H1 (cell line): Measurements from ENCODE around the gene FHIT. TPM values are rescaled to one million over a fixed set of nuclear protein-coding genes. Genes with fewer than 3 reads are reported as not detected.

Experiments
- CTCF ChIA-PET: fragments of 300-600 bp; sonication (Branson Sonifier 250); formaldehyde crosslinking; loops from one replicate; lab custom pipeline; 2021; ENCODE audit not compliant: partially characterized antibody; lab: Charles Lee
- POLR2A ChIA-PET: fragments of 300-600 bp; sonication (Branson Sonifier 250); formaldehyde crosslinking; loops from one replicate; lab custom pipeline; 2021; ENCODE audit warnings: inconsistent platforms; ENCODE audit not compliant: partially characterized antibody; lab: Charles Lee
- DNase-seq, 2 experiments: peaks; one replicate each; pipeline versions ENCODE4 v3.0.0 to v3.0.0-alpha.2; 2010 to 2022; ENCODE audit warnings: low spot score in 2 of 2, low read depth in 1 of 2, mixed read lengths in 1 of 2
- FAIRE-seq: peaks from 2 replicates; lab custom pipeline; 2011; peaks lifted over from hg19 to GRCh38; lab: Jason Lieb, UNC
- H2AFZ ChIP-seq: 2 replicates; pipeline ENCODE4 v1.8.1; 2012; ENCODE audit warnings: low read length, inconsistent platforms
- H2AK5ac ChIP-seq: 2 replicates; pipeline ENCODE4 v1.6.1; 2013; ENCODE audit warnings: low read depth, low read length
- H2BK120ac ChIP-seq: replicated peaks from 2 replicates; pipeline ENCODE3; 2013; ENCODE audit warnings: low read depth, low read length, inconsistent platforms
- H2BK12ac ChIP-seq: 2 replicates; pipeline ENCODE4 v1.6.1; 2013; ENCODE audit warnings: low read depth, low read length
- H2BK15ac ChIP-seq: 2 replicates; pipeline ENCODE4 v1.6.1; 2013; ENCODE audit warnings: low read length
- H2BK20ac ChIP-seq: 2 replicates; pipeline ENCODE4 v1.6.1; 2013; ENCODE audit warnings: low read length
- H2BK5ac ChIP-seq: 2 replicates; pipeline ENCODE4 v1.6.1; 2013; ENCODE audit warnings: low read depth, low read length
- H3K14ac ChIP-seq: 2 replicates; pipeline ENCODE4 v1.6.1; 2013; ENCODE audit warnings: inconsistent platforms; ENCODE audit not compliant: insufficient read length
- H3K18ac ChIP-seq: 2 replicates; pipeline ENCODE4 v1.6.1; 2013; ENCODE audit warnings: low read length; ENCODE audit errors: extremely low read depth
- H3K23ac ChIP-seq: 2 replicates; pipeline ENCODE4 v1.6.1; 2013; ENCODE audit warnings: inconsistent platforms; ENCODE audit not compliant: insufficient read length
- H3K23me2 ChIP-seq: 2 replicates; pipeline ENCODE4 v1.6.1; 2013; ENCODE audit warnings: low read depth, low read length
- H3K27ac ChIP-seq: 2 replicates; pipeline ENCODE4 v1.6.1; 2011; ENCODE audit warnings: low read depth, low read length, inconsistent platforms
- H3K27me3 ChIP-seq, 4 experiments: replicated peaks in 1 of 4; 1 replicate in 1 of 4; 2 replicates in 3 of 4; pipeline versions ENCODE4 v1.6.1 to v1.8.1; 2011 to 2013; ENCODE audit warnings: low read length in 3 of 4, mild to moderate bottlenecking in 3 of 4, inconsistent platforms in 2 of 4, mixed read lengths in 2 of 4, moderate library complexity in 1 of 4; ENCODE audit not compliant: control insufficient read depth in 3 of 4, insufficient read depth in 3 of 4; ENCODE audit errors: extremely low read depth in 1 of 4
- H3K36me3 ChIP-seq, 4 experiments: 2 replicates each; pipeline versions ENCODE4 v1.6.1 to v1.8.1; 2011 to 2013; ENCODE audit warnings: mild to moderate bottlenecking in 4 of 4, low read length in 3 of 4, moderate library complexity in 2 of 4, control low read depth in 1 of 4, inconsistent platforms in 1 of 4; ENCODE audit not compliant: insufficient read depth in 4 of 4, control insufficient read depth in 2 of 4
- H3K4ac ChIP-seq: replicated peaks from 2 replicates; pipeline ENCODE3; 2013; ENCODE audit warnings: low read length, low read depth, mixed read lengths, inconsistent platforms; ENCODE audit not compliant: insufficient read length
- H3K4me1 ChIP-seq, 4 experiments: replicated peaks in 1 of 4; 1 replicate in 1 of 4; 2 replicates in 3 of 4; pipeline versions ENCODE4 v1.6.1 to v1.8.1; 2011 to 2013; ENCODE audit warnings: low read length in 3 of 4, inconsistent platforms in 2 of 4, mixed read lengths in 1 of 4; ENCODE audit not compliant: insufficient read depth in 4 of 4, control insufficient read depth in 3 of 4
- H3K4me2 ChIP-seq, 2 experiments: 2 replicates each; pipeline versions ENCODE4 v1.6.1 to v1.8.1; 2011 to 2013; ENCODE audit warnings: low read depth in 2 of 2, low read length in 2 of 2, control low read depth in 1 of 2, inconsistent platforms in 1 of 2, mild to moderate bottlenecking in 1 of 2; ENCODE audit not compliant: insufficient read depth in 1 of 2
- H3K4me3 ChIP-seq, 4 experiments: fragments of 200-600, 300-600 bp in 1 of 4; sonication (generic), shearing (Covaris generic), sonication (Bioruptor Twin) in 1 of 4; 2 replicates each; pipeline versions ENCODE4 v1.5.1 to v1.8.1; 2011 to 2016; ENCODE audit warnings: low read length in 4 of 4, low read depth in 3 of 4, control low read depth in 2 of 4, inconsistent platforms in 2 of 4, mild to moderate bottlenecking in 2 of 4, mixed read lengths in 1 of 4, moderate library complexity in 1 of 4; ENCODE audit not compliant: insufficient read depth in 2 of 4; ENCODE audit errors: extremely low read depth in 1 of 4
- H3K56ac ChIP-seq: replicated peaks from 2 replicates; pipeline ENCODE3; 2013; ENCODE audit warnings: low read depth, mild to moderate bottlenecking, mixed read lengths, low read length, inconsistent platforms; ENCODE audit not compliant: insufficient read length
- H3K79me1 ChIP-seq: 2 replicates; pipeline ENCODE4 v1.6.1; 2013; ENCODE audit warnings: low read depth, low read length, control low read depth
- H3K79me2 ChIP-seq, 2 experiments: 2 replicates each; pipeline versions ENCODE4 v1.6.1 to v1.8.1; 2012 to 2013; ENCODE audit warnings: low read length in 2 of 2, mild to moderate bottlenecking in 2 of 2, inconsistent platforms in 1 of 2; ENCODE audit not compliant: insufficient read depth in 2 of 2, control insufficient read depth in 1 of 2
- H3K9ac ChIP-seq, 4 experiments: replicated peaks in 1 of 4; 1 replicate in 1 of 4; 2 replicates in 3 of 4; pipeline versions ENCODE4 v1.6.1 to v1.8.1; 2011 to 2013; ENCODE audit warnings: low read depth in 3 of 4, low read length in 3 of 4, control low read depth in 2 of 4, mild to moderate bottlenecking in 2 of 4, moderate library complexity in 2 of 4, inconsistent platforms in 1 of 4; ENCODE audit errors: extremely low read depth in 1 of 4
- H3K9me3 ChIP-seq, 2 experiments: 2 replicates each; pipeline versions ENCODE4 v1.6.1 to v1.8.1; 2012 to 2013; ENCODE audit warnings: mild to moderate bottlenecking in 2 of 2, moderate library complexity in 2 of 2, control low read depth in 1 of 2, inconsistent platforms in 1 of 2, low read depth in 1 of 2, low read length in 1 of 2, mixed read lengths in 1 of 2; ENCODE audit not compliant: insufficient read depth in 2 of 2
- H4K20me1 ChIP-seq, 2 experiments: replicated peaks in 1 of 2; 2 replicates each; pipeline versions ENCODE3 to v1.8.1; 2011 to 2013; ENCODE audit warnings: inconsistent platforms in 2 of 2, low read length in 2 of 2, mild to moderate bottlenecking in 1 of 2; ENCODE audit not compliant: insufficient read depth in 2 of 2, control insufficient read depth in 1 of 2
- H4K5ac ChIP-seq: 2 replicates; pipeline ENCODE4 v1.6.1; 2013; ENCODE audit warnings: low read length, low read depth, mixed read lengths, inconsistent platforms; ENCODE audit not compliant: insufficient read length
- H4K8ac ChIP-seq: 2 replicates; pipeline ENCODE4 v1.8.0; 2013; ENCODE audit warnings: mild to moderate bottlenecking, moderate library complexity, low read length, inconsistent platforms; ENCODE audit not compliant: insufficient read depth; ENCODE audit errors: extremely low read depth
- H4K91ac ChIP-seq: replicated peaks from 2 replicates; pipeline ENCODE3; 2013; ENCODE audit warnings: low read length, mixed read lengths, inconsistent platforms; ENCODE audit not compliant: insufficient read length
- CHD1 ChIP-seq: IDR thresholded peaks from 2 replicates; pipeline ENCODE4 v1.6.1; 2012; ENCODE audit warnings: low read depth, low read length, improper control_type of control experiment
- KDM1A ChIP-seq: fragments of 200-600, 300-600 bp; sonication (generic); IDR thresholded peaks from 2 replicates; pipeline ENCODE4 v1.7.1; 2016; ENCODE audit warnings: mild to moderate bottlenecking, low read length, borderline replicate concordance
- MAFK ChIP-seq: IDR thresholded peaks from 2 replicates; pipeline ENCODE4 v1.6.1; 2012; ENCODE audit warnings: low read depth, mild to moderate bottlenecking, improper control_type of control experiment, low read length
- RFX5 ChIP-seq: IDR thresholded peaks from 2 replicates; pipeline ENCODE4 v1.6.1; 2011; ENCODE audit warnings: low read depth, low read length, improper control_type of control experiment, borderline replicate concordance
- RNF2 ChIP-seq: fragments of 200-900, 300-1000 bp; sonication (generic); IDR thresholded peaks from 2 replicates; pipeline ENCODE4 v1.7.1; 2016; ENCODE audit warnings: borderline replicate concordance, low read depth, mild to moderate bottlenecking, antibody characterized with exemption, low read length; ENCODE audit not compliant: poor library complexity, severe bottlenecking; ENCODE audit errors: missing control alignments
- RXRA ChIP-seq: IDR thresholded peaks from 2 replicates; pipeline ENCODE4 v1.6.1; 2011; ENCODE audit warnings: low read depth, mild to moderate bottlenecking, low read length, moderate library complexity; ENCODE audit not compliant: insufficient read depth
- SIRT6 ChIP-seq: IDR thresholded peaks from one replicate; pipeline ENCODE4 v1.7.1; 2012; ENCODE audit warnings: low read length, inconsistent platforms
- TBP ChIP-seq: IDR thresholded peaks from 2 replicates; pipeline ENCODE4 v1.6.1; 2011; ENCODE audit warnings: low read depth, low read length, improper control_type of control experiment
- USF2 ChIP-seq: IDR thresholded peaks from 2 replicates; pipeline ENCODE4 v1.6.1; 2011; ENCODE audit warnings: low read length, improper control_type of control experiment
- WGBS, 2 experiments: shearing (Covaris generic) in 1 of 2; methylation state at CpG; one replicate each; pipeline versions ENCODE4 v1.1.6 to v1.1.7; 2013 to 2015; ENCODE audit warnings: low lambda C conversion rate in 2 of 2, mixed read lengths in 2 of 2, inconsistent platforms in 1 of 2, low coverage in 1 of 2, missing lambda C conversion rate in 1 of 2; ENCODE audit not compliant: insufficient replicate concordance in 2 of 2, insufficient coverage in 1 of 2, insufficient read length in 1 of 2; ENCODE audit errors: extremely low coverage in 1 of 2, missing lambda C conversion rate in 1 of 2; 5-methylcytosine and 5-hydroxymethylcytosine counted together
- polyA plus RNA-seq, 7 experiments: library from polyadenylated mRNA; depleted of rRNA in 3 of 7; stranded (reverse) in 5 of 7; unstranded in 2 of 7; fragments of >200 nt in 5 of 7; fragments of 200-250 nt in 2 of 7; gene quantifications; 1 replicate in 5 of 7; 2 replicates in 1 of 7; 4 replicates in 1 of 7; pipeline versions ENCODE4 v1.2.1 to v1.2.3, GENCODE V29; 2011 to 2013; ENCODE audit warnings: missing spikeins in 2 of 7, mixed read lengths in 2 of 7
- total RNA-seq: library from RNA; stranded (reverse); fragmentation: NEBNext Ultra II Directional; extraction: Animal tissue kit (Norgen Biotek cat#: 25700); gene quantifications from 2 replicates; pipeline ENCODE4 v1.2.1, GENCODE V29; 2021

Gene FHIT
- total and polyA plus RNA-seq, 2 of the 8 experiments (the other 6 are each of a cell fraction or from before 2014, with no cell fraction given): 1.2 to 3.2 TPM

- Histone ChIP-seq H3K27me3 (no peaks in the 10 kb centered on the region), H2BK5ac (no peak overlapping the region), H2AFZ (no peak overlapping the region), H3K14ac (no peak overlapping the region), H4K91ac (no peak overlapping the region), H4K5ac (no peak overlapping the region), H3K36me3 (no peaks in the 10 kb centered on the region), H3K23me2 (no peaks in the 10 kb centered on the region), H2AK5ac (no peak overlapping the region), H2BK120ac (no peak overlapping the region), H2BK12ac (no peak overlapping the region), H3K4ac (no peak overlapping the region), H3K56ac (no peak overlapping the region), H3K79me2 (no peaks in the 10 kb centered on the region), H2BK15ac (no peak overlapping the region), H3K79me1 (no peaks in the 10 kb centered on the region), H3K4me3 (no peak overlapping the region), H3K27ac (no peak overlapping the region), H3K9me3 (peaks cover 3% of the 10 kb centered on the region in 2 experiments; a peak in 2 of 4 replicates), H4K8ac (no peak overlapping the region), H2BK20ac (no peak overlapping the region), H3K18ac (no peak overlapping the region), H3K4me2 (no peak overlapping the region), H3K9ac (no peak overlapping the region), H3K4me1 (0 out of 7 replicates have a peak, but pooled peaks cover 0 to 2% (median 0%) of the 10 kb centered on the region in 4 experiments), H3K23ac (no peak overlapping the region), H4K20me1 (no peaks in the 10 kb centered on the region)
- ChIA-PET POLR2A (no interaction called here), CTCF (no interaction called here)
- no peak for FAIRE-seq
- 89% methylated on average over 2 of the region's 2 CpGs; no CpG with 5 or more reads in 1 of the 2 experiments for WGBS, 2 experiments
- DNase-seq: no peak
- TF ChIP-seq RFX5: no peak
- 0 out of 2 replicates have a peak, but pooled peaks have one; percentile 32 for TF ChIP-seq KDM1A
- TF ChIP-seq RNF2: no peak
- no peak for TF ChIP-seq TBP
- TF ChIP-seq USF2: no peak
- no peak for TF ChIP-seq SIRT6
- TF ChIP-seq CHD1: no peak
- TF ChIP-seq MAFK: no peak
- TF ChIP-seq RXRA: no peak
Measured at GRCh38 chr3:60955034-60955433, 296.2 kb downstream of the FHIT start.
